Vagina (tissue), 2 donors: Measurements from ENCODE around the gene RRAS. TPM values are rescaled to one million over a fixed set of nuclear protein-coding genes. Genes with fewer than 3 reads are reported as not detected.

Experiments
- DNase-seq, 2 donors: peaks; one replicate each; pipeline ENCODE4 v3.0.0-alpha.2; 2017; ENCODE audit errors: extremely low spot score in 2 of 2
- H3K27ac ChIP-seq: fragments of 200-600 bp; sonication (generic); one replicate; pipeline ENCODE4 v1.5.1; 2019
- H3K27me3 ChIP-seq: fragments of 200-600 bp; sonication (generic); one replicate; pipeline ENCODE4 v1.5.1; 2019
- H3K36me3 ChIP-seq, 2 donors: fragments of 200-600 bp; sonication (generic); one replicate each; pipeline ENCODE4 v1.5.1; 2017 to 2019
- H3K4me1 ChIP-seq: fragments of 200-600 bp; sonication (generic); one replicate; pipeline ENCODE4 v1.5.1; 2019
- H3K4me3 ChIP-seq, 2 donors: fragments of 200-600 bp; sonication (generic); 1 replicate in 1 of 2; 2 replicates in 1 of 2; pipeline ENCODE4 v1.5.1; 2016 to 2019
- H3K9me3 ChIP-seq: fragments of 200-600 bp; sonication (generic); one replicate; pipeline ENCODE4 v1.5.1; 2019
- CTCF ChIP-seq, 3 experiments: fragments of 450-650 bp in 2 of 3; fragments of 200-600 bp in 1 of 3; sonication (generic) in 1 of 3; IDR thresholded peaks; one replicate each; pipeline ENCODE4 v1.5.1; 2017 to 2019; ENCODE audit warnings: antibody characterized with exemption in 3 of 3, mild to moderate bottlenecking in 2 of 3, moderate library complexity in 2 of 3
- POLR2A ChIP-seq, 2 donors: fragments of 450-650 bp; IDR thresholded peaks; one replicate each; pipeline ENCODE4 v1.6.1; 2017; ENCODE audit warnings: antibody characterized with exemption in 2 of 2, mild to moderate bottlenecking in 2 of 2, moderate library complexity in 2 of 2
- POLR2AphosphoS5 ChIP-seq, 2 donors: sonication (generic); formaldehyde crosslinking; IDR thresholded peaks; one replicate each; pipeline ENCODE4 v1.9.0; 2017; ENCODE audit warnings: antibody characterized with exemption in 2 of 2, mild to moderate bottlenecking in 2 of 2, low read depth in 1 of 2; ENCODE audit not compliant: insufficient read depth in 1 of 2
- intact Hi-C: fragments of 100-400 bp; cut with DNase I; formaldehyde crosslinking; loops from one replicate; pipeline ENCODE4 v1.15.1; 2023
- total RNA-seq: library from RNA; depleted of rRNA; stranded (reverse); fragments of >200 nt; gene quantifications from one replicate; pipeline ENCODE4 v1.2.3, GENCODE V29; 2016

The RRAS gene
- total RNA-seq, 1 donor from 2014 or later: 112 TPM

GRCh38 chr19:49658566-49659442 is 18.9 kb upstream of the RRAS start:
- TF ChIP-seq POLR2A (IDR thresholded peaks at IDR 0.05) (no peak), POLR2AphosphoS5 (IDR thresholded peaks at IDR 0.05; ENCODE audit: insufficient read depth in 1 of 2, low read depth in 1 of 2) (no peak), CTCF (IDR thresholded peaks at IDR 0.05) (no peak)
- Histone ChIP-seq H3K27me3 (no peaks in the 10 kb centered on the region), H3K36me3 (peaks cover 4 to 92% of the 10 kb centered on the region in 2 donors), H3K27ac (no peak overlapping the region), H3K4me1 (peaks cover 6% of the 10 kb centered on the region), H3K9me3 (no peaks in the 10 kb centered on the region), H3K4me3 (no peak overlapping the region)
- no peak for DNase-seq
- intact Hi-C loops: no loop called here

- intact Hi-C loops: no loop called here
- Histone ChIP-seq H3K4me3 (no peak overlapping the region), H3K27me3 (no peaks in the 10 kb centered on the region), H3K36me3 (peaks cover 4 to 98% of the 10 kb centered on the region in 2 donors), H3K9me3 (no peaks in the 10 kb centered on the region), H3K4me1 (no peaks in the 10 kb centered on the region), H3K27ac (no peak overlapping the region)
- TF ChIP-seq POLR2A (IDR thresholded peaks at IDR 0.05) (no peak), CTCF (IDR thresholded peaks at IDR 0.05) (no peak), POLR2AphosphoS5 (IDR thresholded peaks at IDR 0.05; ENCODE audit: insufficient read depth in 1 of 2, low read depth in 1 of 2) (no peak)
- DNase-seq: no peak
These were observed 18.2 kb upstream of the RRAS start for GRCh38 chr19:49658139-49658517.

- TF ChIP-seq CTCF (IDR thresholded peaks at IDR 0.05) (no peak), POLR2AphosphoS5 (IDR thresholded peaks at IDR 0.05; ENCODE audit: insufficient read depth in 1 of 2, low read depth in 1 of 2) (no peak), POLR2A (IDR thresholded peaks at IDR 0.05) (no peak)
- Histone ChIP-seq H3K27ac (no peak overlapping the region), H3K4me1 (no peaks in the 10 kb centered on the region), H3K4me3 (no peak overlapping the region), H3K36me3 (peaks cover 4 to 100% of the 10 kb centered on the region in 2 donors), H3K9me3 (no peaks in the 10 kb centered on the region), H3K27me3 (no peaks in the 10 kb centered on the region)
- intact Hi-C loops: no loop called here
- DNase-seq: no peak
These were observed 17.7 kb upstream of the RRAS start for GRCh38 chr19:49657493-49658138.

- Histone ChIP-seq H3K9me3 (no peaks in the 10 kb centered on the region), H3K36me3 (peaks cover 4 to 95% of the 10 kb centered on the region in 2 donors), H3K27ac (no peak overlapping the region), H3K4me1 (no peaks in the 10 kb centered on the region), H3K4me3 (no peak overlapping the region), H3K27me3 (no peaks in the 10 kb centered on the region)
- DNase-seq: no peak
- no peak for TF ChIP-seq POLR2A (IDR thresholded peaks at IDR 0.05)
- no peak for TF ChIP-seq POLR2AphosphoS5 (IDR thresholded peaks at IDR 0.05; ENCODE audit: insufficient read depth in 1 of 2, low read depth in 1 of 2)
- TF ChIP-seq CTCF (IDR thresholded peaks at IDR 0.05): no peak
- intact Hi-C loops: no loop called here
These were observed 16.6 kb upstream of the RRAS start for GRCh38 chr19:49656456-49657109.
